ENCODE data around the gene RANBP1. TPM values are rescaled to one million over a fixed set of nuclear protein-coding genes. Genes with fewer than 3 reads are reported as not detected.

RANBP1 gene
- total and polyA plus RNA-seq, 2 of the 8 experiments (the other 6 are each of a cell fraction or from before 2014, with no cell fraction given): 343 to 484 TPM

DNA sequence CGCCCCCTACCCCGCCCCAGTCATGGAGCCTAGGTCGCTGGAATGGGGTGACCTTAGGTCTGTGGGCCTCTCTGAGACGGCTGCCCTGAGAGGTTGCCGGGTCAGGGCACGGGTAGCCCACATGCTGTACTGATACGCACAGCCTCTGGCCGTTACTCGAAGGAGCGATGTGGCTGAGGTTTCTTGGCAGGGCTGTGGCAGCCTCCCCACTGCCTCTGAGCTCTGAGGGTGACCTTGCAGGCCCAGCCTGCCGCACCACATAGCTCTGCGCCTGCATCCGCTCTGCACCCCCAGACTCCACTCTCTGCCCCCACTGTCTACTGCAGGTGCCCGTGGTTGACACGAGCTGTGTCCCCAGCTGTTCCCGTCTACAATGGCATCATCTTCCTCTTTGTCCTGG lies 23.0 kb downstream of the RANBP1 start:
- no peak overlapping the region for H3K4me3 ChIP-seq (ENCODE audit: extremely low read depth in 1 of 4, insufficient read depth in 2 of 4, low read depth in 3 of 4, low read length in 4 of 4)
- H3K27me3 ChIP-seq (replicated peaks in 1 of 4; ENCODE audit: control insufficient read depth in 3 of 4, extremely low read depth in 1 of 4, insufficient read depth in 3 of 4, low read length in 3 of 4): no peaks in the 10 kb centered on the region
- H3K9ac ChIP-seq (replicated peaks in 1 of 4; ENCODE audit: extremely low read depth in 1 of 4, low read depth in 3 of 4, low read length in 3 of 4): no peak overlapping the region
- no peak overlapping the region for H3K18ac ChIP-seq (ENCODE audit: extremely low read depth, low read length)
- H2AFZ ChIP-seq (ENCODE audit: low read length): no peak overlapping the region
- no peak for DNase-seq (ENCODE audit: low read depth in 1 of 2, low spot score in 2 of 2)
- no peak overlapping the region for H4K91ac ChIP-seq (replicated peaks; ENCODE audit: insufficient read length, low read length)
- H3K79me2 ChIP-seq (ENCODE audit: control insufficient read depth in 1 of 2, insufficient read depth in 2 of 2, low read length in 2 of 2): peaks cover 0 to 15% of the 10 kb centered on the region in 2 experiments; a peak in 3 of 4 replicates
- no peak for FAIRE-seq
- ChIA-PET CTCF (ENCODE audit: partially characterized antibody) (interaction anchor here (1.0 to 2.5 kb wide), 5 partner anchors 9 to 177 kb away, joined by 3 to 13 read pairs (median 4); no protein-coding TSS in a partner anchor), POLR2A (ENCODE audit: partially characterized antibody) (interaction anchor here (0.7 to 10.1 kb wide), 3 partner anchors 12 to 53 kb away, joined by 3 to 104 read pairs (median 40); partner anchors contain the start of gene TRMT2A)
- no peak overlapping the region for H2BK120ac ChIP-seq (replicated peaks; ENCODE audit: low read depth, low read length)
- no peak overlapping the region for H4K8ac ChIP-seq (ENCODE audit: extremely low read depth, insufficient read depth, low read length)
- H2BK12ac ChIP-seq (ENCODE audit: low read depth, low read length): no peak overlapping the region
- no peaks in the 10 kb centered on the region for H3K4me1 ChIP-seq (replicated peaks in 1 of 4; ENCODE audit: control insufficient read depth in 3 of 4, insufficient read depth in 4 of 4, low read length in 3 of 4)
- H2AK5ac ChIP-seq (ENCODE audit: low read depth, low read length): no peak overlapping the region
- WGBS, 2 experiments (ENCODE audit: extremely low coverage in 1 of 2, insufficient coverage in 1 of 2, insufficient read length in 1 of 2, insufficient replicate concordance in 2 of 2, low coverage in 1 of 2, low lambda C conversion rate in 2 of 2, missing lambda C conversion rate in 1 of 2): 90% methylated on average over 16 of the region's 16 CpGs; no CpG with 5 or more reads in 1 of the 2 experiments
- H4K20me1 ChIP-seq (replicated peaks in 1 of 2; ENCODE audit: control insufficient read depth in 1 of 2, insufficient read depth in 2 of 2, low read length in 2 of 2): peaks cover 15 to 33% of the 10 kb centered on the region in 2 experiments
- no peak overlapping the region for H3K23ac ChIP-seq (ENCODE audit: insufficient read length)
- H3K36me3 ChIP-seq (ENCODE audit: control insufficient read depth in 2 of 4, insufficient read depth in 4 of 4, low read length in 3 of 4): peaks cover 0 to 6% (median 2%) of the 10 kb centered on the region in 4 experiments; a peak in 1 of 8 replicates
- H3K4me2 ChIP-seq (ENCODE audit: insufficient read depth in 1 of 2, low read depth in 2 of 2, low read length in 2 of 2): no peak overlapping the region
- no peak overlapping the region for H2BK5ac ChIP-seq (ENCODE audit: low read depth, low read length)
- no peak overlapping the region for H2BK20ac ChIP-seq (ENCODE audit: low read length)
- no peak overlapping the region for H3K56ac ChIP-seq (replicated peaks; ENCODE audit: insufficient read length, low read depth, low read length)
- no peaks in the 10 kb centered on the region for H3K23me2 ChIP-seq (ENCODE audit: low read depth, low read length)
- no peak overlapping the region for H3K14ac ChIP-seq (ENCODE audit: insufficient read length)
- peaks cover 21% of the 10 kb centered on the region for H3K79me1 ChIP-seq (ENCODE audit: low read depth, low read length)
- no peak overlapping the region for H4K5ac ChIP-seq (ENCODE audit: insufficient read length, low read depth, low read length)
- no peak overlapping the region for H3K4ac ChIP-seq (replicated peaks; ENCODE audit: insufficient read length, low read depth, low read length)
- H3K27ac ChIP-seq (ENCODE audit: low read depth, low read length): no peak overlapping the region
- H2BK15ac ChIP-seq (ENCODE audit: low read length): no peak overlapping the region
- H3K9me3 ChIP-seq (ENCODE audit: insufficient read depth in 2 of 2, low read depth in 1 of 2, low read length in 1 of 2): no peaks in the 10 kb centered on the region
- no peak for TF ChIP-seq POLR2A (IDR thresholded peaks at IDR 0.05; ENCODE audit: control extremely low read depth in 1 of 2, low read depth in 2 of 2, low read length in 2 of 2)
- TF ChIP-seq TBP (IDR thresholded peaks at IDR 0.05; ENCODE audit: low read depth, low read length): no peak
- no peak for TF ChIP-seq KDM1A (IDR thresholded peaks at IDR 0.05; ENCODE audit: borderline replicate concordance, low read length)
- TF ChIP-seq SP4 (IDR thresholded peaks at IDR 0.05; ENCODE audit: low read length): no peak
- TF ChIP-seq SAP30 (IDR thresholded peaks at IDR 0.05; ENCODE audit: insufficient read depth, insufficient replicate concordance, low read length): no peak
- no peak for TF ChIP-seq CTCF (IDR thresholded peaks at IDR 0.05; ENCODE audit: control extremely low read depth in 1 of 3, insufficient read depth in 1 of 3, low read depth in 1 of 3, low read length in 3 of 3)
- no peak for TF ChIP-seq CBX5 (IDR thresholded peaks at IDR 0.05; ENCODE audit: low read depth, low read length)
- no peak for TF ChIP-seq KDM5A (IDR thresholded peaks at IDR 0.05; ENCODE audit: low read length)
- TF ChIP-seq, protein P1, sequence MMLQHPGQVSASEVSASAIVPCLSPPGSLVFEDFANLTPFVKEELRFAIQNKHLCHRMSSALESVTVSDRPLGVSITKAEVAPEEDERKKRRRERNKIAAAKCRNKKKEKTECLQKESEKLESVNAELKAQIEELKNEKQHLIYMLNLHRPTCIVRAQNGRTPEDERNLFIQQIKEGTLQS (IDR thresholded peaks at IDR 0.05; ENCODE audit: insufficient read depth, low read depth, low read length): no peak
- TF ChIP-seq SIN3A (conservative IDR thresholded peaks at IDR 0.05 in 1 of 2, IDR thresholded peaks at IDR 0.05 in 1 of 2; ENCODE audit: low read depth in 1 of 2, low read length in 2 of 2): no peak
- TF ChIP-seq GABPA (IDR thresholded peaks at IDR 0.05; ENCODE audit: borderline replicate concordance, insufficient read depth, low read length): no peak

Data from H1 (cell line).